Skin epidermis (tissue), 12 donors: Measurements from ENCODE around the gene GHITM.
"Not testable (repeated sequence)": the region's sequence is repeated elsewhere in the genome, so short reads cannot be mapped to it uniquely, and the experiment has no call there.

ENCODE experiments used
- H3K27ac ChIP-seq, 21 experiments: fragments of 200-600 bp; sonication (generic) in 11 of 21; one replicate each; pipeline ENCODE4 v1.5.0; 2020; ENCODE audit warnings: mild to moderate bottlenecking in 3 of 21, inconsistent platforms in 2 of 21, moderate library complexity in 2 of 21
- H3K4me3 ChIP-seq, 7 experiments: fragments of 200-600 bp; sonication (generic) in 2 of 7; one replicate each; pipeline ENCODE4 v1.5.0; 2020; ENCODE audit warnings: inconsistent platforms in 2 of 7, mild to moderate bottlenecking in 2 of 7, moderate library complexity in 1 of 7

The GHITM gene

GRCh38 chr10:84172467-84173356 lies 33.4 kb downstream of the GHITM start:
- Histone ChIP-seq H3K27ac (peak overlapping the region in 10 of 21 experiments; percentile 19 to 76 (median 58)), H3K4me3 (no peak overlapping the region)

GRCh38 chr10:84173501-84173929 lies 34.2 kb downstream of the GHITM start, which contains the start of gene GPR15LG:
Gene GPR15LG (plus strand): TSS chr10:84173801. CDS start chr10:84173852, 51 bp downstream.
- no peak within 1 kb of the TSS for H3K4me3 ChIP-seq
- peak within 1 kb of the TSS in 10 of 21 experiments; percentile 19 to 76 (median 58) for H3K27ac ChIP-seq

- no peak overlapping the region for H3K4me3 ChIP-seq
- H3K27ac ChIP-seq: peak overlapping the region in 1 of 21 experiments; percentile 62
These were observed 36.1 kb downstream of the GHITM start for GRCh38 chr10:84175436-84175835.

GRCh38 chr10:84176351-84176750 lies 37.0 kb downstream of the GHITM start:
- Histone ChIP-seq H3K27ac (peak overlapping the region in 12 of 21 experiments; percentile 39 to 88 (median 75)), H3K4me3 (no peak overlapping the region)

- H3K4me3 ChIP-seq: no peak overlapping the region
- H3K27ac ChIP-seq: peak overlapping the region in 18 of 21 experiments; percentile 6 to 88 (median 61)
These were observed 37.6 kb downstream of the GHITM start for GRCh38 chr10:84176836-84177474.

GRCh38 chr10:84177541-84178141 lies 38.3 kb downstream of the GHITM start:
- no peak overlapping the region for H3K4me3 ChIP-seq
- peak overlapping the region in 18 of 21 experiments; percentile 6 to 88 (median 61) for H3K27ac ChIP-seq

- Histone ChIP-seq H3K27ac (peak overlapping the region in 16 of 21 experiments; percentile 18 to 88 (median 64)), H3K4me3 (no peak overlapping the region)
These were observed 38.9 kb downstream of the GHITM start for GRCh38 chr10:84178160-84178609.

GRCh38 chr10:84179059-84179710 lies 39.9 kb downstream of the GHITM start:
- Histone ChIP-seq H3K27ac (peak overlapping the region in 19 of 21 experiments; percentile 4 to 88 (median 61)), H3K4me3 (no peak overlapping the region)

GRCh38 chr10:84180386-84180785 lies 41.1 kb downstream of the GHITM start:
- peak overlapping the region in 12 of 21 experiments; percentile 6 to 63 (median 48) for H3K27ac ChIP-seq
- not testable (repeated sequence) for H3K4me3 ChIP-seq

- Histone ChIP-seq H3K4me3 (no peak overlapping the region), H3K27ac (no peak overlapping the region)
These were observed 42.3 kb downstream of the GHITM start for GRCh38 chr10:84181631-84182030.

- Histone ChIP-seq H3K27ac (no peak overlapping the region), H3K4me3 (no peak overlapping the region)
These were observed 45.2 kb downstream of the GHITM start for GRCh38 chr10:84184517-84184916.

- Histone ChIP-seq H3K27ac (no peak overlapping the region), H3K4me3 (no peak overlapping the region)
These were observed 46.3 kb downstream of the GHITM start for GRCh38 chr10:84185526-84186175.

- Histone ChIP-seq H3K4me3 (no peak overlapping the region), H3K27ac (no peak overlapping the region)
These were observed 49.5 kb downstream of the GHITM start for GRCh38 chr10:84188815-84189214.

GRCh38 chr10:84190621-84191020 lies 51.3 kb downstream of the GHITM start:
- peak overlapping the region in 1 of 21 experiments; percentile 21 for H3K27ac ChIP-seq
- H3K4me3 ChIP-seq: no peak overlapping the region

- Histone ChIP-seq H3K27ac (peak overlapping the region in 1 of 21 experiments; percentile 21), H3K4me3 (no peak overlapping the region)
These were observed 51.8 kb downstream of the GHITM start for GRCh38 chr10:84191106-84191505.

- no peak overlapping the region for H3K4me3 ChIP-seq
These were observed 54.0 kb downstream of the GHITM start for GRCh38 chr10:84193327-84193726.

GRCh38 chr10:84193846-84194423 lies 54.6 kb downstream of the GHITM start:
- Histone ChIP-seq H3K27ac (peak overlapping the region in 3 of 21 experiments; percentile 4 to 77 (median 48)), H3K4me3 (peak overlapping the region; percentile 30 to 62 (median 42))

More at GRCh38 chr10:84193327-84193726, 54.0 kb downstream of the GHITM start:
- H3K27ac ChIP-seq: no peak overlapping the region

GRCh38 chr10:84194424-84195043 lies 55.2 kb downstream of the GHITM start, which contains the start of gene CDHR1:
Gene CDHR1 (plus strand): TSS chr10:84194537. CDS start chr10:84194761, 224 bp downstream.
- Histone ChIP-seq H3K27ac (peak within 1 kb of the TSS in 15 of 21 experiments; percentile 2 to 77 (median 48)), H3K4me3 (peak within 1 kb of the TSS; percentile 30 to 62 (median 42))
